H1 (cell line): ENCODE results near the gene ABCC10. TPM values are rescaled to one million over a fixed set of nuclear protein-coding genes. Genes with fewer than 3 reads are reported as not detected.

Experiments used
- CTCF ChIA-PET: fragments of 300-600 bp; sonication (Branson Sonifier 250); formaldehyde crosslinking; loops from one replicate; lab custom pipeline; 2021; ENCODE audit not compliant: partially characterized antibody; lab: Charles Lee
- POLR2A ChIA-PET: fragments of 300-600 bp; sonication (Branson Sonifier 250); formaldehyde crosslinking; loops from one replicate; lab custom pipeline; 2021; ENCODE audit warnings: inconsistent platforms; ENCODE audit not compliant: partially characterized antibody; lab: Charles Lee
- DNase-seq, 2 experiments: peaks; one replicate each; pipeline versions ENCODE4 v3.0.0 to v3.0.0-alpha.2; 2010 to 2022; ENCODE audit warnings: low spot score in 2 of 2, low read depth in 1 of 2, mixed read lengths in 1 of 2
- FAIRE-seq: peaks from 2 replicates; lab custom pipeline; 2011; peaks lifted over from hg19 to GRCh38; lab: Jason Lieb, UNC
- H2AFZ ChIP-seq: 2 replicates; pipeline ENCODE4 v1.8.1; 2012; ENCODE audit warnings: low read length, inconsistent platforms
- H2AK5ac ChIP-seq: 2 replicates; pipeline ENCODE4 v1.6.1; 2013; ENCODE audit warnings: low read depth, low read length
- H2BK120ac ChIP-seq: replicated peaks from 2 replicates; pipeline ENCODE3; 2013; ENCODE audit warnings: low read depth, low read length, inconsistent platforms
- H2BK12ac ChIP-seq: 2 replicates; pipeline ENCODE4 v1.6.1; 2013; ENCODE audit warnings: low read depth, low read length
- H2BK15ac ChIP-seq: 2 replicates; pipeline ENCODE4 v1.6.1; 2013; ENCODE audit warnings: low read length
- H2BK20ac ChIP-seq: 2 replicates; pipeline ENCODE4 v1.6.1; 2013; ENCODE audit warnings: low read length
- H2BK5ac ChIP-seq: 2 replicates; pipeline ENCODE4 v1.6.1; 2013; ENCODE audit warnings: low read depth, low read length
- H3K14ac ChIP-seq: 2 replicates; pipeline ENCODE4 v1.6.1; 2013; ENCODE audit warnings: inconsistent platforms; ENCODE audit not compliant: insufficient read length
- H3K18ac ChIP-seq: 2 replicates; pipeline ENCODE4 v1.6.1; 2013; ENCODE audit warnings: low read length; ENCODE audit errors: extremely low read depth
- H3K23ac ChIP-seq: 2 replicates; pipeline ENCODE4 v1.6.1; 2013; ENCODE audit warnings: inconsistent platforms; ENCODE audit not compliant: insufficient read length
- H3K23me2 ChIP-seq: 2 replicates; pipeline ENCODE4 v1.6.1; 2013; ENCODE audit warnings: low read depth, low read length
- H3K27ac ChIP-seq: 2 replicates; pipeline ENCODE4 v1.6.1; 2011; ENCODE audit warnings: low read depth, low read length, inconsistent platforms
- H3K27me3 ChIP-seq, 4 experiments: replicated peaks in 1 of 4; 1 replicate in 1 of 4; 2 replicates in 3 of 4; pipeline versions ENCODE4 v1.6.1 to v1.8.1; 2011 to 2013; ENCODE audit warnings: low read length in 3 of 4, mild to moderate bottlenecking in 3 of 4, inconsistent platforms in 2 of 4, mixed read lengths in 2 of 4, moderate library complexity in 1 of 4; ENCODE audit not compliant: control insufficient read depth in 3 of 4, insufficient read depth in 3 of 4; ENCODE audit errors: extremely low read depth in 1 of 4
- H3K36me3 ChIP-seq, 4 experiments: 2 replicates each; pipeline versions ENCODE4 v1.6.1 to v1.8.1; 2011 to 2013; ENCODE audit warnings: mild to moderate bottlenecking in 4 of 4, low read length in 3 of 4, moderate library complexity in 2 of 4, control low read depth in 1 of 4, inconsistent platforms in 1 of 4; ENCODE audit not compliant: insufficient read depth in 4 of 4, control insufficient read depth in 2 of 4
- H3K4ac ChIP-seq: replicated peaks from 2 replicates; pipeline ENCODE3; 2013; ENCODE audit warnings: low read length, low read depth, mixed read lengths, inconsistent platforms; ENCODE audit not compliant: insufficient read length
- H3K4me1 ChIP-seq, 4 experiments: replicated peaks in 1 of 4; 1 replicate in 1 of 4; 2 replicates in 3 of 4; pipeline versions ENCODE4 v1.6.1 to v1.8.1; 2011 to 2013; ENCODE audit warnings: low read length in 3 of 4, inconsistent platforms in 2 of 4, mixed read lengths in 1 of 4; ENCODE audit not compliant: insufficient read depth in 4 of 4, control insufficient read depth in 3 of 4
- H3K4me2 ChIP-seq, 2 experiments: 2 replicates each; pipeline versions ENCODE4 v1.6.1 to v1.8.1; 2011 to 2013; ENCODE audit warnings: low read depth in 2 of 2, low read length in 2 of 2, control low read depth in 1 of 2, inconsistent platforms in 1 of 2, mild to moderate bottlenecking in 1 of 2; ENCODE audit not compliant: insufficient read depth in 1 of 2
- H3K4me3 ChIP-seq, 4 experiments: fragments of 200-600, 300-600 bp in 1 of 4; sonication (generic), shearing (Covaris generic), sonication (Bioruptor Twin) in 1 of 4; 2 replicates each; pipeline versions ENCODE4 v1.5.1 to v1.8.1; 2011 to 2016; ENCODE audit warnings: low read length in 4 of 4, low read depth in 3 of 4, control low read depth in 2 of 4, inconsistent platforms in 2 of 4, mild to moderate bottlenecking in 2 of 4, mixed read lengths in 1 of 4, moderate library complexity in 1 of 4; ENCODE audit not compliant: insufficient read depth in 2 of 4; ENCODE audit errors: extremely low read depth in 1 of 4
- H3K56ac ChIP-seq: replicated peaks from 2 replicates; pipeline ENCODE3; 2013; ENCODE audit warnings: low read depth, mild to moderate bottlenecking, mixed read lengths, low read length, inconsistent platforms; ENCODE audit not compliant: insufficient read length
- H3K79me1 ChIP-seq: 2 replicates; pipeline ENCODE4 v1.6.1; 2013; ENCODE audit warnings: low read depth, low read length, control low read depth
- H3K79me2 ChIP-seq, 2 experiments: 2 replicates each; pipeline versions ENCODE4 v1.6.1 to v1.8.1; 2012 to 2013; ENCODE audit warnings: low read length in 2 of 2, mild to moderate bottlenecking in 2 of 2, inconsistent platforms in 1 of 2; ENCODE audit not compliant: insufficient read depth in 2 of 2, control insufficient read depth in 1 of 2
- H3K9ac ChIP-seq, 4 experiments: replicated peaks in 1 of 4; 1 replicate in 1 of 4; 2 replicates in 3 of 4; pipeline versions ENCODE4 v1.6.1 to v1.8.1; 2011 to 2013; ENCODE audit warnings: low read depth in 3 of 4, low read length in 3 of 4, control low read depth in 2 of 4, mild to moderate bottlenecking in 2 of 4, moderate library complexity in 2 of 4, inconsistent platforms in 1 of 4; ENCODE audit errors: extremely low read depth in 1 of 4
- H3K9me3 ChIP-seq, 2 experiments: 2 replicates each; pipeline versions ENCODE4 v1.6.1 to v1.8.1; 2012 to 2013; ENCODE audit warnings: mild to moderate bottlenecking in 2 of 2, moderate library complexity in 2 of 2, control low read depth in 1 of 2, inconsistent platforms in 1 of 2, low read depth in 1 of 2, low read length in 1 of 2, mixed read lengths in 1 of 2; ENCODE audit not compliant: insufficient read depth in 2 of 2
- H4K20me1 ChIP-seq, 2 experiments: replicated peaks in 1 of 2; 2 replicates each; pipeline versions ENCODE3 to v1.8.1; 2011 to 2013; ENCODE audit warnings: inconsistent platforms in 2 of 2, low read length in 2 of 2, mild to moderate bottlenecking in 1 of 2; ENCODE audit not compliant: insufficient read depth in 2 of 2, control insufficient read depth in 1 of 2
- H4K5ac ChIP-seq: 2 replicates; pipeline ENCODE4 v1.6.1; 2013; ENCODE audit warnings: low read length, low read depth, mixed read lengths, inconsistent platforms; ENCODE audit not compliant: insufficient read length
- H4K8ac ChIP-seq: 2 replicates; pipeline ENCODE4 v1.8.0; 2013; ENCODE audit warnings: mild to moderate bottlenecking, moderate library complexity, low read length, inconsistent platforms; ENCODE audit not compliant: insufficient read depth; ENCODE audit errors: extremely low read depth
- H4K91ac ChIP-seq: replicated peaks from 2 replicates; pipeline ENCODE3; 2013; ENCODE audit warnings: low read length, mixed read lengths, inconsistent platforms; ENCODE audit not compliant: insufficient read length
- ASH2L ChIP-seq: fragments of 200-600, 300-600 bp; sonication (generic); IDR thresholded peaks from one replicate; pipeline ENCODE4 v1.7.1; 2017; ENCODE audit warnings: low read length
- BACH1 ChIP-seq: IDR thresholded peaks from 2 replicates; pipeline ENCODE4 v1.6.1; 2012; ENCODE audit warnings: low read length, improper control_type of control experiment
- CEBPB ChIP-seq: IDR thresholded peaks from 2 replicates; pipeline ENCODE4 v1.6.1; 2012; ENCODE audit warnings: low read depth, low read length
- CREB1 ChIP-seq: IDR thresholded peaks from 2 replicates; pipeline ENCODE4 v1.6.1; 2012; ENCODE audit warnings: inconsistent platforms
- FOSL1 ChIP-seq: IDR thresholded peaks from 2 replicates; pipeline ENCODE4 v1.6.1; 2011; ENCODE audit warnings: mild to moderate bottlenecking, low read depth, low read length, moderate library complexity; ENCODE audit not compliant: insufficient read depth
- HDAC2 ChIP-seq, 2 experiments: fragments of 300-600 bp in 1 of 2; sonication (generic) in 1 of 2; IDR thresholded peaks; 2 replicates each; pipeline ENCODE4 v1.6.1; 2011 to 2012; ENCODE audit warnings: low read depth in 2 of 2, low read length in 2 of 2, mild to moderate bottlenecking in 2 of 2, moderate library complexity in 2 of 2, borderline replicate concordance in 1 of 2, inconsistent platforms in 1 of 2
- JUN ChIP-seq: IDR thresholded peaks from 2 replicates; pipeline ENCODE4 v1.6.1; 2011; ENCODE audit warnings: low read depth, mild to moderate bottlenecking, improper control_type of control experiment, low read length
- NANOG ChIP-seq: IDR thresholded peaks from 2 replicates; pipeline ENCODE4 v1.6.1; 2011; ENCODE audit warnings: low read length, low read depth, mild to moderate bottlenecking, inconsistent platforms; ENCODE audit not compliant: insufficient read depth, poor library complexity, severe bottlenecking
- NRF1 ChIP-seq: IDR thresholded peaks from 2 replicates; pipeline ENCODE4 v1.6.1; 2011; ENCODE audit warnings: mild to moderate bottlenecking, low read depth, low read length, improper control_type of control experiment
- PHF8 ChIP-seq: fragments of 200-600 bp; sonication (generic); conservative IDR thresholded peaks from 2 replicates; pipeline ENCODE4 v1.7.1; 2012; ENCODE audit warnings: low read depth, mild to moderate bottlenecking, inconsistent platforms, low read length, moderate library complexity
- POLR2AphosphoS5 ChIP-seq: IDR thresholded peaks from 2 replicates; pipeline ENCODE4 v1.6.1; 2011; ENCODE audit warnings: low read depth, low read length
- RAD21 ChIP-seq, 2 experiments: IDR thresholded peaks in 1 of 2; conservative IDR thresholded peaks in 1 of 2; 2 replicates each; pipeline ENCODE4 v1.6.1; 2011; ENCODE audit warnings: low read depth in 2 of 2, low read length in 2 of 2, improper control_type of control experiment in 1 of 2, inconsistent platforms in 1 of 2, mild to moderate bottlenecking in 1 of 2, moderate library complexity in 1 of 2
- SP2 ChIP-seq: IDR thresholded peaks from 2 replicates; pipeline ENCODE4 v1.6.1; 2012; ENCODE audit warnings: mild to moderate bottlenecking, low read length, inconsistent platforms
- SP4 ChIP-seq: IDR thresholded peaks from 2 replicates; pipeline ENCODE4 v1.6.1; 2012; ENCODE audit warnings: low read length, inconsistent platforms
- ZNF274 ChIP-seq: IDR thresholded peaks from 2 replicates; pipeline ENCODE4 v1.7.0; 2012; ENCODE audit warnings: low read length, borderline replicate concordance; ENCODE audit errors: extremely low read depth
- WGBS, 2 experiments: shearing (Covaris generic) in 1 of 2; methylation state at CpG; one replicate each; pipeline versions ENCODE4 v1.1.6 to v1.1.7; 2013 to 2015; ENCODE audit warnings: low lambda C conversion rate in 2 of 2, mixed read lengths in 2 of 2, inconsistent platforms in 1 of 2, low coverage in 1 of 2, missing lambda C conversion rate in 1 of 2; ENCODE audit not compliant: insufficient replicate concordance in 2 of 2, insufficient coverage in 1 of 2, insufficient read length in 1 of 2; ENCODE audit errors: extremely low coverage in 1 of 2, missing lambda C conversion rate in 1 of 2; 5-methylcytosine and 5-hydroxymethylcytosine counted together
- polyA plus RNA-seq, 7 experiments: library from polyadenylated mRNA; depleted of rRNA in 3 of 7; stranded (reverse) in 5 of 7; unstranded in 2 of 7; fragments of >200 nt in 5 of 7; fragments of 200-250 nt in 2 of 7; gene quantifications; 1 replicate in 5 of 7; 2 replicates in 1 of 7; 4 replicates in 1 of 7; pipeline versions ENCODE4 v1.2.1 to v1.2.3, GENCODE V29; 2011 to 2013; ENCODE audit warnings: missing spikeins in 2 of 7, mixed read lengths in 2 of 7
- total RNA-seq: library from RNA; stranded (reverse); fragmentation: NEBNext Ultra II Directional; extraction: Animal tissue kit (Norgen Biotek cat#: 25700); gene quantifications from 2 replicates; pipeline ENCODE4 v1.2.1, GENCODE V29; 2021

Gene ABCC10
- total and polyA plus RNA-seq, 2 of the 8 experiments (the other 6 are each of a cell fraction or from before 2014, with no cell fraction given): 15.5 to 24.6 TPM

DNA sequence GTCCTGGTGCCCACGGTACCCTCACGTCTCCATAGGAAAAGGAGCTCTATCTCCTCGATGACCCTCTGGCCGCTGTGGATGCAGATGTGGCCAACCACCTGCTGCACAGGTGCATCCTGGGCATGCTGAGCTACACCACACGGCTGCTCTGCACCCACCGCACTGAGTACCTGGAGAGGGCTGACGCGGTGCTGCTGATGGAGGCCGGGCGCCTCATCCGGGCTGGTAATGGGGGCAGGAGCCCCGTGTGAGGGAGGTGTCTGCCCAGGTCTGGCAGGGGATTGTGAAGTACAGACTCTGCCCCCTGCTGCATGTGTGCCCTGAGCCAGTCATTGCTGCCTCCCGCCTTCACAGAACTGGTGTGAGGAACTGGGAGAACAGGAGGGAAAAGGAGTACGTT, 15.6 kb downstream of the ABCC10 start:
- Histone ChIP-seq H2AK5ac (no peak overlapping the region), H3K4ac (no peak overlapping the region), H2BK12ac (no peak overlapping the region), H2BK15ac (no peak overlapping the region), H4K5ac (no peak overlapping the region), H3K18ac (no peak overlapping the region), H3K4me3 (no peak overlapping the region), H3K27ac (no peak overlapping the region), H3K9ac (no peak overlapping the region), H3K4me1 (no peaks in the 10 kb centered on the region), H2BK120ac (no peak overlapping the region), H4K8ac (no peak overlapping the region; the same call in 1 of the 2 replicates), H4K20me1 (peaks cover 0 to 5% of the 10 kb centered on the region in 2 experiments), H3K36me3 (peaks cover 0 to 25% (median 11%) of the 10 kb centered on the region in 4 experiments; a peak in 5 of 8 replicates), H3K79me2 (no peaks in the 10 kb centered on the region), H2AFZ (no peak overlapping the region), H2BK20ac (no peak overlapping the region), H4K91ac (no peak overlapping the region), H3K4me2 (no peak overlapping the region), H3K23me2 (no peaks in the 10 kb centered on the region), H3K79me1 (no peaks in the 10 kb centered on the region), H2BK5ac (no peak overlapping the region), H3K27me3 (no peaks in the 10 kb centered on the region), H3K9me3 (no peaks in the 10 kb centered on the region), H3K56ac (no peak overlapping the region), H3K23ac (no peak overlapping the region), H3K14ac (no peak overlapping the region)
- 92% methylated on average over 14 of the region's 14 CpGs; no CpG with 5 or more reads in 1 of the 2 experiments for WGBS, 2 experiments
- no peak for DNase-seq
- CTCF ChIA-PET: interaction anchor here (0.6 to 3.5 kb wide), 7 partner anchors 14 to 64 kb away, joined by 3 to 16 read pairs (median 4); no protein-coding TSS in a partner anchor
- FAIRE-seq: no peak
- POLR2A ChIA-PET: interaction anchor here (0.7 to 2.2 kb wide), 2 partner anchors 9 to 57 kb away, joined by 3 to 11 read pairs; no protein-coding TSS in a partner anchor
- TF ChIP-seq NANOG (no peak), CEBPB (no peak), HDAC2 (IDR thresholded peaks at IDR 0.05; ENCODE audit: borderline replicate concordance in 1 of 2, low read depth in 2 of 2, low read length in 2 of 2) (no peak), SP4 (no peak), RAD21 (IDR thresholded peaks at IDR 0.05 in 1 of 2, conservative IDR thresholded peaks at IDR 0.05 in 1 of 2; ENCODE audit: low read depth in 2 of 2, low read length in 2 of 2) (no peak), FOSL1 (no peak), BACH1 (no peak), ASH2L (no peak), CREB1 (no peak), JUN (no peak), NRF1 (no peak), SP2 (no peak), PHF8 (no peak), ZNF274 (no peak), POLR2AphosphoS5 (no peak)
